Activated CD8-positive, alpha-beta T cell treated with anti-CD3 and anti-CD28 coated beads for 36 hours (primary cell): ENCODE measurements around the gene KRT16. TPM values are rescaled to one million over a fixed set of nuclear protein-coding genes. Genes with fewer than 3 reads are reported as not detected.

ENCODE experiments used
- ATAC-seq: fragments of 200-7000 bp; cut with Tn5 transposase; one replicate; pipeline ENCODE4 v1.10.0; 2021; ENCODE audit warnings: mild to moderate bottlenecking, moderate library complexity
- CTCF ChIA-PET: fragments of 350-600 bp; sonication (Branson Sonifier 250); formaldehyde crosslinking; loops from one replicate; lab custom pipeline; 2021; ENCODE audit warnings: antibody characterized with exemption; lab: Charles Lee
- POLR2A ChIA-PET: fragments of 350-600 bp; sonication (Branson Sonifier 250); formaldehyde crosslinking; loops from one replicate; lab custom pipeline; 2021; ENCODE audit warnings: antibody characterized with exemption; lab: Charles Lee
- DNase-seq: peaks from one replicate; pipeline ENCODE4 v3.0.0-alpha.2; 2020
- H3K27ac Mint-ChIP-seq: one replicate; pipeline ENCODE4 v1.8.0; 2021; ENCODE audit warnings: mild to moderate bottlenecking, mixed read lengths
- H3K27me3 Mint-ChIP-seq: one replicate; pipeline ENCODE4 v1.8.0; 2021; ENCODE audit warnings: mixed read lengths
- H3K36me3 Mint-ChIP-seq: one replicate; pipeline ENCODE4 v1.8.0; 2021; ENCODE audit warnings: low read depth, mixed read lengths
- H3K4me1 Mint-ChIP-seq: one replicate; pipeline ENCODE4 v1.8.0; 2021; ENCODE audit warnings: low read depth, mixed read lengths
- H3K4me3 Mint-ChIP-seq: one replicate; pipeline ENCODE4 v1.8.0; 2021; ENCODE audit warnings: mild to moderate bottlenecking, moderate library complexity, mixed read lengths
- H3K9me3 Mint-ChIP-seq: one replicate; pipeline ENCODE4 v1.8.0; 2021; ENCODE audit warnings: mixed read lengths
- intact Hi-C: fragments of 100-400 bp; cut with micrococcal nuclease; formaldehyde crosslinking; loops from one replicate; pipeline ENCODE4 v1.10.0; 2022
- total RNA-seq, 2 experiments: library from RNA; stranded (reverse); gene quantifications; one replicate each; pipeline ENCODE4 v1.2.3, GENCODE V29; 2021
- TF ChIP-seq, protein P1 (sequence below): fragments of 200-600 bp; IDR thresholded peaks from one replicate; pipeline ENCODE4 v1.8.0; 2022; ENCODE audit warnings: antibody characterized with exemption, mild to moderate bottlenecking

The KRT16 gene
- total RNA-seq, 2 experiments from 2014 or later: not detected

DNA sequence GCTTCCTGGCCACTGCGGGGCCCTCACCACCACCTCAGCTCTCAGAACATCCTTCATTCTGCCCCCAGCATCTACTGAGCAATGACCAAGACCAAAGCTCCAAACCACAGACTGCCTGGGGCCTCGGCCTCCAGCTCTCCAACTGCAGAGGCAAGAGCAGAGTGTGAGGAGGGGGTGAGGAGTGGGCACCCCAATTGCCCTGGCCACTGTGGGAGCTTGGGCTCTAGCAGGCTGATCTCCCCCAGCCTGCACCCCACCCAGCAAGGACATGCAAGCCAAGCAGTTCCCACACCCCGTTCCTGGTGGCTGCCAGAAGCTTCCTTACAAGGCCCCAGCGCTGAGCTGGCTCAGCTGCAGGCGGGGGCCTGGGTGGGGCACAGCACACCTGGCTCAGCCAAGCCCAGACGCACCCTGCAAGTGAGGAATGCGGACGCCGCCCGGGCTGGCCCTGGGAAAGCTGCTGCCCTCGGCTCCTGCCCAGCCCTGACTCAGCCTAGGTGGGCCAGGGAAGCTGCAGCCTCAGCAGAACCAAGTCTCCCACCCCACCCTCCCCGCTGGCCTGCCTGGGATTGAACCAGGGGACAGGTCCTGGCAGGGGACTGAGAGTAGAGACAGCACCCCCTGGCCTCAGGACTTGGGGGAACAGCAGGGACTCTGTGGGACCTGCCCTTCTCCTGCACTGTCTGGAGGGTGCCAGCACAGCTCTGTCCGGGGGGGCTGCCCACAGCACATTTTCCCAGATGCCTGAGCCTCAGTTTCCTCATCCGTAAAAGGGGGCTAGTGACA, 41.5 kb upstream of the KRT16 start:
- H3K36me3 Mint-ChIP-seq: no peaks in the 10 kb centered on the region
- no peaks in the 10 kb centered on the region for H3K4me1 Mint-ChIP-seq
- no peak overlapping the region for H3K4me3 Mint-ChIP-seq
- H3K9me3 Mint-ChIP-seq: no peaks in the 10 kb centered on the region
- CTCF ChIA-PET: interaction anchor here (4.0 to 15.9 kb wide), 2 partner anchors 11 to 105 kb away, joined by 26 to 435 read pairs; no protein-coding TSS in a partner anchor
- DNase-seq: no peak
- POLR2A ChIA-PET: interaction anchor here (0.8 kb wide), 1 partner anchor 158 kb away, joined by 3 read pairs; the partner anchor contains the start of gene P3H4
- no peak for ATAC-seq
- intact Hi-C loops: no loop called here
- no peak overlapping the region for H3K27ac Mint-ChIP-seq
- peaks cover 3% of the 10 kb centered on the region for H3K27me3 Mint-ChIP-seq
- TF ChIP-seq, protein P1, sequence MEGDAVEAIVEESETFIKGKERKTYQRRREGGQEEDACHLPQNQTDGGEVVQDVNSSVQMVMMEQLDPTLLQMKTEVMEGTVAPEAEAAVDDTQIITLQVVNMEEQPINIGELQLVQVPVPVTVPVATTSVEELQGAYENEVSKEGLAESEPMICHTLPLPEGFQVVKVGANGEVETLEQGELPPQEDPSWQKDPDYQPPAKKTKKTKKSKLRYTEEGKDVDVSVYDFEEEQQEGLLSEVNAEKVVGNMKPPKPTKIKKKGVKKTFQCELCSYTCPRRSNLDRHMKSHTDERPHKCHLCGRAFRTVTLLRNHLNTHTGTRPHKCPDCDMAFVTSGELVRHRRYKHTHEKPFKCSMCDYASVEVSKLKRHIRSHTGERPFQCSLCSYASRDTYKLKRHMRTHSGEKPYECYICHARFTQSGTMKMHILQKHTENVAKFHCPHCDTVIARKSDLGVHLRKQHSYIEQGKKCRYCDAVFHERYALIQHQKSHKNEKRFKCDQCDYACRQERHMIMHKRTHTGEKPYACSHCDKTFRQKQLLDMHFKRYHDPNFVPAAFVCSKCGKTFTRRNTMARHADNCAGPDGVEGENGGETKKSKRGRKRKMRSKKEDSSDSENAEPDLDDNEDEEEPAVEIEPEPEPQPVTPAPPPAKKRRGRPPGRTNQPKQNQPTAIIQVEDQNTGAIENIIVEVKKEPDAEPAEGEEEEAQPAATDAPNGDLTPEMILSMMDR: no peak

DNA sequence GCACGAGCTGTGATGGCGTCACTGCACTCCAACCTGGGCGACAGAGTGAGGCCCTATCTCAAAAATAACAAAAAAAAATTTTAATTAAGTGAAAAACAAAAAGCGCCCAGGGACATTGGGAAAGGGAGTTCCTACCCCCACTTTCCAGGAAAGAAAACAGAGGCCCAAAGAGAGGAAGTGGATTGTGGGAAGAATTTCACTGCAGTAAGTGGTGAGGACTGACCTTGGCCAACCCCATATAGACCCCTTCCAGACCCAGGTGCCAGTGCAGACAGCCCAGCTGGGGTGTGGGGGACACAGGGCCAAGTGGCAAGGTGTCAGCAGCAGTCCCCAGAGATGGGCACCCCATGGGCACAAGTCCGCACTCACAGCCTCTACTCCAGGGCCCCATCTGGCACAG, 40.9 kb upstream of the KRT16 start:
- DNase-seq (no peak), ATAC-seq (no peak)
- H3K36me3 Mint-ChIP-seq: no peaks in the 10 kb centered on the region
- H3K4me1 Mint-ChIP-seq: peaks cover 2% of the 10 kb centered on the region
- H3K9me3 Mint-ChIP-seq: no peaks in the 10 kb centered on the region
- POLR2A ChIA-PET: interaction anchor here (0.8 kb wide), 1 partner anchor 159 kb away, joined by 3 read pairs; the partner anchor contains the start of gene P3H4
- H3K27me3 Mint-ChIP-seq: peaks cover 3% of the 10 kb centered on the region
- CTCF ChIA-PET: interaction anchor here (4.0 to 15.9 kb wide), 2 partner anchors 11 to 104 kb away, joined by 26 to 435 read pairs; no protein-coding TSS in a partner anchor
- TF ChIP-seq, protein P1: no peak
- intact Hi-C loops: no loop called here
- no peak overlapping the region for H3K27ac Mint-ChIP-seq
- H3K4me3 Mint-ChIP-seq: no peak overlapping the region

DNA sequence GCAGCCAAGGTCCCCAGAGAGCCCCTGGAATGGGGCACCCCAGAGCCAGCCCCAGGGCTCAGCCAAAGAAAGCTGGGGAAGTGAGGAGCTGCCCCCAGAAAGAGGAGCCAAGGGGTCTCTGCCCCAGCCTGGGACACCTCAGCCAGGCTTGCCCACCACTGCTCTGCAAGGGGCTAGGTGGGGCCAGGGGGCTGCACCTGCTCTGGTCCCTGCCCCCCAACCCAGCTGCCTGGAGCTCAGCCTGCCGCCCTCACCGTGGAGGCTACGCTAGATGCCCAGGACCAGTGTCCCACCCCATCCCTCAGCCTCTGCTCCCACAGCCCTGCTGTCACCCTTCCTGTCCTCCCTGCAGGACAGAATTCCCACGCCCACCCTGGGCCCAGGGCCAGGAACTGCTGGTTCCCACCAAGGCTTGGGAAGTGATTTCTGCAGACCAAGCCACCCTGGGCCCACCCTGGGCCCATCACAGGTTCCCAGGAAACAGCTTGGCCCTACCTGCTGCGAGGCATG, 39.9 kb upstream of the KRT16 start:
- Mint-ChIP-seq H3K36me3 (no peaks in the 10 kb centered on the region), H3K27me3 (peaks cover 3% of the 10 kb centered on the region), H3K4me1 (peaks cover 7% of the 10 kb centered on the region), H3K27ac (no peak overlapping the region), H3K4me3 (no peak overlapping the region), H3K9me3 (no peaks in the 10 kb centered on the region)
- TF ChIP-seq, protein P1: no peak
- CTCF ChIA-PET: interaction anchor here (4.0 to 15.9 kb wide), 2 partner anchors 12 to 103 kb away, joined by 26 to 435 read pairs; no protein-coding TSS in a partner anchor
- intact Hi-C loops: no loop called here
- POLR2A ChIA-PET: no interaction called here
- ATAC-seq (no peak), DNase-seq (no peak)

DNA sequence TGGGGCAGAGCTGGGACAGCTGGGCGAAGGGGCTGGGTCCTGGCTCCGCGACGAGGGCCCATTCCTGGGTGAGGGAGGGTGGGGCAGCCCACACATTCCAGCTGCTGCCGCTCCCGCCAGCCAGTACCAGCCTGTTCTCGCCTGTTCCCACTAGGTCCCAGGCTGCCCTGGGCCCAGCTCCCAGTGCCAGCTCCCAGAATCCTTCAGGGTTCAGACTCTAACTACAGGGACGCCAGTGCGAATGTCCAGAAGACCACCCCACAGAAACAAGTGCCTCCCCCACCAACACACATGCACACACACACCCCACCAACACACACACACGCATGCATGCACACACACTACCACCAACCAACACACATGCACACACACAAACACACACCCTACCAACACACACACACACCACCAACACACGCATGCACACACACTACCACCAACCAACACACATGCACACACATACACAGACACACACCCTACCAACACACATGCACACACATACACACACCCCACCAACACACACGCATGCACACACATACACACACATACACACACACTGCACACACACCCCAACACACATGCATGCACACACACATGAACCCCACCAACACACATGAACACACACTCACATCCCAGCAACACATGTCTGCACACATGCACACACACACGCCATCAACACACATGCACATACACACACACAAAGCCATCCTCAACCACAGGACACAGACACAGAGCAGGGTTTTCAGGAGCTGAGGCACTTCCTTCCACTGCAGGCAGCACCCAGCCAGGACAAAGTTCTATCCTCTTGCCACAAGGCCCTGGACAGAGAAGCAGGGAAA, 39.3 kb upstream of the KRT16 start:
- Mint-ChIP-seq H3K36me3 (no peaks in the 10 kb centered on the region), H3K9me3 (no peaks in the 10 kb centered on the region), H3K27ac (no peak overlapping the region), H3K4me1 (peaks cover 7% of the 10 kb centered on the region), H3K27me3 (peaks cover 3% of the 10 kb centered on the region), H3K4me3 (no peak overlapping the region)
- no peak for ATAC-seq
- TF ChIP-seq, protein P1: no peak
- no peak for DNase-seq
- CTCF ChIA-PET: interaction anchor here (4.0 to 15.9 kb wide), 2 partner anchors 13 to 102 kb away, joined by 26 to 435 read pairs; no protein-coding TSS in a partner anchor
- POLR2A ChIA-PET: interaction anchor here (1.2 kb wide), 1 partner anchor 14 kb away, joined by 3 read pairs; no protein-coding TSS in a partner anchor
- intact Hi-C loops: no loop called here
